DOHH2 (cell line): ENCODE measurements around the gene PIGZ.

Source experiments
- CTCF ChIP-seq: fragments of 200-600 bp; sonication (generic); IDR thresholded peaks from one replicate; pipeline ENCODE4 v1.5.1; 2014; ENCODE audit warnings: antibody characterized with exemption, mild to moderate bottlenecking, low read depth, low read length; ENCODE audit not compliant: poor library complexity, severe bottlenecking
- EZH2phosphoT487 ChIP-seq: fragments of 200-600 bp; sonication (generic); IDR thresholded peaks from 2 replicates; pipeline ENCODE4 v1.6.1; 2017; ENCODE audit warnings: borderline replicate concordance, mild to moderate bottlenecking, antibody characterized with exemption, low read length, moderate library complexity, mixed read lengths

- TF ChIP-seq CTCF (no peak), EZH2phosphoT487 (no peak)
These were observed 23.2 kb upstream of the PIGZ start for GRCh38 chr3:196991581-196992460.
